Gastrocnemius medialis (tissue), 4 donors: ENCODE measurements around the gene KRTAP2-4.

Source experiments
- POLR2A ChIP-seq, 2 donors: fragments of 450-650 bp; IDR thresholded peaks; one replicate each; pipeline ENCODE4 v1.6.1; 2017; ENCODE audit warnings: antibody characterized with exemption in 2 of 2, mild to moderate bottlenecking in 2 of 2, moderate library complexity in 2 of 2
- TF ChIP-seq, protein P1 (sequence below), 5 experiments: fragments of 450-650 bp in 3 of 5; fragments of 200-600 bp in 2 of 5; sonication (generic) in 2 of 5; IDR thresholded peaks in 4 of 5; conservative IDR thresholded peaks in 1 of 5; 1 replicate in 4 of 5; 2 replicates in 1 of 5; pipeline ENCODE4 v1.5.1; 2016 to 2019; ENCODE audit warnings: antibody characterized with exemption in 5 of 5, mild to moderate bottlenecking in 3 of 5, moderate library complexity in 3 of 5

DNA sequence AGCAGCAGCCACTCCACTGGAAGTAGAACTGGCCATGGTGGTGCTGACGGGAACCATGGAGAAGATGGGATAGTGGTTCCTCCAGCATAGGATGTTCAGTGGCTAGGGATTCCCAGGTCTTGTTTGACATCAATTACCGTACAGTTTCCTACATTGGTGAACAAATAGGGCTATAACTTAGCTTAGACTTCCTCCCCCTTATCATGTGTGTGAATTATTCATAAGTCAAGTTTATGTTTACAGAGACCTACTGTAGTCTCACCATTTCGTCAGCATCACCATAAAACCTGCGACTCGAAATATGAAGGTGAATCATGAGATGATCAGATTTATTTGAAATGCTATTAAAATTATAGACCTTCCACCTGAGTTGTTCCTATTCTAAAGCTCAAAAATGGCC lies 6.9 kb downstream of the KRTAP2-4 start:
- TF ChIP-seq, protein P1, sequence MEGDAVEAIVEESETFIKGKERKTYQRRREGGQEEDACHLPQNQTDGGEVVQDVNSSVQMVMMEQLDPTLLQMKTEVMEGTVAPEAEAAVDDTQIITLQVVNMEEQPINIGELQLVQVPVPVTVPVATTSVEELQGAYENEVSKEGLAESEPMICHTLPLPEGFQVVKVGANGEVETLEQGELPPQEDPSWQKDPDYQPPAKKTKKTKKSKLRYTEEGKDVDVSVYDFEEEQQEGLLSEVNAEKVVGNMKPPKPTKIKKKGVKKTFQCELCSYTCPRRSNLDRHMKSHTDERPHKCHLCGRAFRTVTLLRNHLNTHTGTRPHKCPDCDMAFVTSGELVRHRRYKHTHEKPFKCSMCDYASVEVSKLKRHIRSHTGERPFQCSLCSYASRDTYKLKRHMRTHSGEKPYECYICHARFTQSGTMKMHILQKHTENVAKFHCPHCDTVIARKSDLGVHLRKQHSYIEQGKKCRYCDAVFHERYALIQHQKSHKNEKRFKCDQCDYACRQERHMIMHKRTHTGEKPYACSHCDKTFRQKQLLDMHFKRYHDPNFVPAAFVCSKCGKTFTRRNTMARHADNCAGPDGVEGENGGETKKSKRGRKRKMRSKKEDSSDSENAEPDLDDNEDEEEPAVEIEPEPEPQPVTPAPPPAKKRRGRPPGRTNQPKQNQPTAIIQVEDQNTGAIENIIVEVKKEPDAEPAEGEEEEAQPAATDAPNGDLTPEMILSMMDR (IDR thresholded peaks at IDR 0.05 in 4 of 5, conservative IDR thresholded peaks at IDR 0.05 in 1 of 5) = no peak
- no peak for TF ChIP-seq POLR2A (IDR thresholded peaks at IDR 0.05)
